Activated CD8-positive, alpha-beta T cell treated with anti-CD3 and anti-CD28 coated beads for 36 hours (primary cell): ENCODE results near the gene DIAPH3. TPM values are rescaled to one million over a fixed set of nuclear protein-coding genes. Genes with fewer than 3 reads are reported as not detected.
"Not testable (repeated sequence)": the region's sequence is repeated elsewhere in the genome, so short reads cannot be mapped to it uniquely, and the experiment has no call there.

Experiments
- ATAC-seq: fragments of 200-7000 bp; cut with Tn5 transposase; one replicate; pipeline ENCODE4 v1.10.0; 2021; ENCODE audit warnings: mild to moderate bottlenecking, moderate library complexity
- CTCF ChIA-PET: fragments of 350-600 bp; sonication (Branson Sonifier 250); formaldehyde crosslinking; loops from one replicate; lab custom pipeline; 2021; ENCODE audit warnings: antibody characterized with exemption; lab: Charles Lee
- POLR2A ChIA-PET: fragments of 350-600 bp; sonication (Branson Sonifier 250); formaldehyde crosslinking; loops from one replicate; lab custom pipeline; 2021; ENCODE audit warnings: antibody characterized with exemption; lab: Charles Lee
- DNase-seq: peaks from one replicate; pipeline ENCODE4 v3.0.0-alpha.2; 2020
- H3K27ac Mint-ChIP-seq: one replicate; pipeline ENCODE4 v1.8.0; 2021; ENCODE audit warnings: mild to moderate bottlenecking, mixed read lengths
- H3K27me3 Mint-ChIP-seq: one replicate; pipeline ENCODE4 v1.8.0; 2021; ENCODE audit warnings: mixed read lengths
- H3K36me3 Mint-ChIP-seq: one replicate; pipeline ENCODE4 v1.8.0; 2021; ENCODE audit warnings: low read depth, mixed read lengths
- H3K4me1 Mint-ChIP-seq: one replicate; pipeline ENCODE4 v1.8.0; 2021; ENCODE audit warnings: low read depth, mixed read lengths
- H3K4me3 Mint-ChIP-seq: one replicate; pipeline ENCODE4 v1.8.0; 2021; ENCODE audit warnings: mild to moderate bottlenecking, moderate library complexity, mixed read lengths
- H3K9me3 Mint-ChIP-seq: one replicate; pipeline ENCODE4 v1.8.0; 2021; ENCODE audit warnings: mixed read lengths
- CTCF ChIP-seq: fragments of 200-600 bp; IDR thresholded peaks from one replicate; pipeline ENCODE4 v1.8.0; 2022; ENCODE audit warnings: antibody characterized with exemption, mild to moderate bottlenecking
- intact Hi-C: fragments of 100-400 bp; cut with micrococcal nuclease; formaldehyde crosslinking; loops from one replicate; pipeline ENCODE4 v1.10.0; 2022
- total RNA-seq, 2 experiments: library from RNA; stranded (reverse); gene quantifications; one replicate each; pipeline ENCODE4 v1.2.3, GENCODE V29; 2021

Gene DIAPH3
- total RNA-seq, 2 experiments from 2014 or later: 23.0 to 25.4 TPM

- no peak for DNase-seq
- H3K27me3 Mint-ChIP-seq: peaks cover 6% of the 10 kb centered on the region
- ChIA-PET POLR2A (no interaction called here), CTCF (no interaction called here)
- no peak overlapping the region for H3K27ac Mint-ChIP-seq
- H3K4me1 Mint-ChIP-seq: no peaks in the 10 kb centered on the region
- H3K4me3 Mint-ChIP-seq: no peak overlapping the region
- H3K9me3 Mint-ChIP-seq: no peaks in the 10 kb centered on the region
- ATAC-seq: no peak
- intact Hi-C loops: no loop called here
- H3K36me3 Mint-ChIP-seq: no peaks in the 10 kb centered on the region
- TF ChIP-seq CTCF: no peak
Observed at GRCh38 chr13:60201286-60201685, 37.6 kb upstream of the DIAPH3 start.

GRCh38 chr13:60195893-60196292, 32.2 kb upstream of the DIAPH3 start:
- H3K4me3 Mint-ChIP-seq, H3K27ac Mint-ChIP-seq, ATAC-seq, H3K36me3 Mint-ChIP-seq, DNase-seq, intact Hi-C loops, CTCF ChIA-PET, H3K27me3 Mint-ChIP-seq, H3K9me3 Mint-ChIP-seq, H3K4me1 Mint-ChIP-seq, POLR2A ChIA-PET: not testable (repeated sequence)

- TF ChIP-seq CTCF: no peak
- ChIA-PET CTCF (no interaction called here), POLR2A (no interaction called here)
- H3K4me1 Mint-ChIP-seq: no peaks in the 10 kb centered on the region
- no peaks in the 10 kb centered on the region for H3K9me3 Mint-ChIP-seq
- DNase-seq: no peak
- intact Hi-C loops: no loop called here
- no peak overlapping the region for H3K4me3 Mint-ChIP-seq
- no peak overlapping the region for H3K27ac Mint-ChIP-seq
- ATAC-seq: no peak
- H3K27me3 Mint-ChIP-seq: peaks cover 10% of the 10 kb centered on the region
- no peaks in the 10 kb centered on the region for H3K36me3 Mint-ChIP-seq
Observed at GRCh38 chr13:60182907-60183306, 19.2 kb upstream of the DIAPH3 start.

GRCh38 chr13:60178327-60178726, 14.6 kb upstream of the DIAPH3 start:
- POLR2A ChIA-PET: no interaction called here

GRCh38 chr13:60175571-60175970, 11.8 kb upstream of the DIAPH3 start:
- no peaks in the 10 kb centered on the region for H3K36me3 Mint-ChIP-seq
- no peak for ATAC-seq
- ChIA-PET POLR2A (no interaction called here), CTCF (no interaction called here)
- no peak for DNase-seq
- peaks cover 14% of the 10 kb centered on the region for H3K27me3 Mint-ChIP-seq
- H3K4me3 Mint-ChIP-seq: no peak overlapping the region
- no peak overlapping the region for H3K27ac Mint-ChIP-seq
- intact Hi-C loops: no loop called here
- H3K4me1 Mint-ChIP-seq: no peaks in the 10 kb centered on the region
- no peaks in the 10 kb centered on the region for H3K9me3 Mint-ChIP-seq
- TF ChIP-seq CTCF: no peak

More at GRCh38 chr13:60178327-60178726, 14.6 kb upstream of the DIAPH3 start:
- no peak for DNase-seq
- H3K27ac Mint-ChIP-seq: no peak overlapping the region
- no peak for ATAC-seq
- no peaks in the 10 kb centered on the region for H3K4me1 Mint-ChIP-seq
- intact Hi-C loops: loop anchor here (1.0 kb wide), 1 partner anchor 10 kb away; no protein-coding TSS in a partner anchor
- no peak overlapping the region for H3K4me3 Mint-ChIP-seq
- H3K27me3 Mint-ChIP-seq: peaks cover 17% of the 10 kb centered on the region
- no peaks in the 10 kb centered on the region for H3K36me3 Mint-ChIP-seq
- H3K9me3 Mint-ChIP-seq: no peaks in the 10 kb centered on the region
- no peak for TF ChIP-seq CTCF
- CTCF ChIA-PET: no interaction called here

- Mint-ChIP-seq H3K9me3 (no peaks in the 10 kb centered on the region), H3K27me3 (peaks cover 12% of the 10 kb centered on the region), H3K27ac (no peak overlapping the region), H3K4me3 (no peak overlapping the region), H3K36me3 (no peaks in the 10 kb centered on the region), H3K4me1 (no peaks in the 10 kb centered on the region)
- intact Hi-C loops: no loop called here
- DNase-seq: no peak
- ATAC-seq: no peak
- no peak for TF ChIP-seq CTCF
- ChIA-PET POLR2A (no interaction called here), CTCF (no interaction called here)
Observed at GRCh38 chr13:60174113-60174512, 10.4 kb upstream of the DIAPH3 start.
